NCI-H187 treated with DMSO at 0.1 percent for 48 hours (cell line): ENCODE measurements around the gene LURAP1L.
"Not testable (repeated sequence)": the region's sequence is repeated elsewhere in the genome, so short reads cannot be mapped to it uniquely, and the experiment has no call there.

ENCODE experiments used
- DNase-seq: peaks from one replicate; lab custom pipeline; 2025; lab: John Stamatoyannopoulos, UW

Gene LURAP1L

DNA sequence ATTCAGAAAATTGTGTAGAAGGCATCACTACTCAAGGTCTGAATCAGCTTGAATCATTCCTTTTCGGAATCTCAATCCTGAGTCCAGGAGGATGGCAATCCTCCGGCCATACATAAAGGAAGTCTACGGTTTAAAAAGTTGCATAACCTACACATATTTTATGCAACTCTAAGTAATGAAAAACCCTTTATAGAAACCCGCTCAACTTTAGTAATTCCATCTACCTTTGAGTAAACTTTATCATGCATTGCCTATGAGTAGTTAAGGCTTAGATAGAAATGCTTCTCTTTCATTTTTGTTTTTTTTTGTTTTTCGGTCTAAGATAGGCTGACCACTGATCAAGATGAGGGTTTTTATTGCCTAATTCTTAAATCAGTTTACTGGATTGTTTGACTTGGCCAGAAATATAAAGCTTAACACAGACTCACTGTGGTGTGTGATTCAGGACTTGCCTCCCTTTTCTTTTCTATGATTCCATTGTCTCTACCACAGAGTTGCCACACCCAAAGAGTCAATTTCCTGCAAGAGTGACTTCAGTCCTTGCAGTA is 85.0 kb downstream of the LURAP1L start:
- DNase-seq: no peak

DNA sequence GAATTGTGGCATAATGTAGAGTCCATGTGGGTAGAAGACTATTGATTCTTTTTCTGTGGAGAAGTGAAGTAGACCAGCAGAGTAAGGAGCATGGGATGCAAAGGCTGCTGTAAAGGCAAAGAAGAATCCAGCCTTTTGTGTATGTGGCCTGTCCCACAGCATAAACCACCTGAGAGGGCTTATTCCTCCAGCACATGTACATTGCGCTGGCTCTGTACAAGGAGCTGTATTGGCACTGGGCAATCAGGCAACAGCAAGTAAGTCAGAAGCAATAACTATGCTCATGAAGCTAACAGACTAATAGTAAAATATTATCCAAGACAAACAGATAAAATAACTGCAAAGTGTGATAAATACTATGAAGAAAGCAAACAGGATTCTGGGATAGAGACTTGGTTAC is 86.2 kb downstream of the LURAP1L start:
- no peak for DNase-seq

DNA sequence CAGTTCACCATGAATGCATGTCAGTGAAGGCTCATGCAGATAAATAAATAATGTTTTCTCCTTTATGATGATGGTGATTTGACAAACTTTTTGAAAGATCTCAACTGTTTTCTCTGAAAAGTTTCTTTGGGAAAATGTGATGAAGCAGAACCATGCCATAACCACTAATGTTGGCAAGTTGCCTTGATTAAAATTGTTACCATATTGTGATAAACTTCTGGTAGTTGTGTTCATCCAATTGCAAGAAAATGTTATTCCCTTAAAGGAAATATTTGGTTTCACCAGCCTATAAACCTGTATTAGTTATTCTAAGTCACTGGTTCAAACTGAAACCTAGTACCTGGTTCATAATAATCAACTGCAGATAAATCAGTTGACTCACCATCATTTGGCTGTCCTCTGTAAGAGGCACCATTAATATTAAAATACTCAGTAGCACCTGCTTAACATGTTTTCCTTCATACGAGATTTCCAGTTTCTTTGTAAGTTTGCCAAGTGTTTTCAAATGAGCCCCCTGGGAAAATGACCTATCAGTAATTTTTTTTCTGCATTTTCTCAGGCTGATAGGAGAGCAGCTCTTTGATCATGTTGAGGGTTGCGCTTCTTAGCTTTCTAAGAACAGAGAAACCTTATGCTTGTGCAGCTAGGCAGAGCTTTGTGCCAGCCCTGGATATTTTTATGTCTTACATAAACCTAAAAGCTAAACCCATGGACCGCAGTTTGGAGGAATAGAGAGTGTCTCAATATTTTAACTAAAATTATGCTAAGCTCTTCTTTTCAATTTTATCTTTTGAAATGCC is 88.0 kb downstream of the LURAP1L start:
- no peak for DNase-seq

DNA sequence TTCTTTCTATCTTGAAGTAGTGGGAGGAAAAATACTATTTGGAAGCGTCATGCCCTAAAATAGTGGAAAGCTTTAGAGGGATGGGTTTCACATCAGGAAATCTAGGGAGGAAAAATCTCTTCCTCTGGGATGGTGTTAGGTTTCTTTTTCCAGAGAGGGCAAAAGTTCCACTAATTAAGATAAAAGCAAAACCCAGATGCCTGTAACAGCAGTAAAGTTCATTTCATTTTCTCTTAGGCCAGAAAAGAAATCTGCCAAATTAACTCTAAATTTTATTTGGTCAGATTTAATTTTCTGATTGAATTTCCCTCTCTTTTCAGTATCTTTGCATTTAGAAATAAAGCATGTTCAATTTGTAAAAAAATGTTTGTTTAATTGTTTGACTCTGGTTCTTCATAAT is 88.8 kb downstream of the LURAP1L start:
- DNase-seq: no peak

DNA sequence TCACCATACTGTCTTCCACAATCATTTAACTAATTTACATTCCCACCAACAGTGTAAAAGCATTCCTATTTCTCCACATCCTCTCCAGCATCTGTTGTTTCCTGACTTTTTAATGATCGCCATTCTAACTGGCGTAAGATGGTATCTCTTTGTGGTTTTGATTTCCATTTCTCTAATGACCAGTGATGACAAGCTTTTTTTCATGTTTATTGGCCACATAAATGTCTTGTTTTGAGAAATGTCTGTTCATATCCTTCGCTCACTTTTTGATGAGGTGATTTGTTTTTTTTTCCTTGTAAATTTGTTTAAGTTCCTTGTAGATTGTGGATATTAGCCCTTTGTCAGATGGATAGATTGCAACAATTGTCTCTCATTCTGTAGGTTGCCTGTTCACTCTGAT is 90.6 kb downstream of the LURAP1L start:
- DNase-seq: not testable (repeated sequence)
